HG03064 (cell line): Measurements from ENCODE around the gene TP73.

ENCODE experiments used
- ATAC-seq: cut with Tn5 transposase; IDR thresholded peaks from one replicate; pipeline ENCODE4 v1.9.1; 2021; ENCODE audit warnings: low read depth; ENCODE audit not compliant: unreplicated experiment

TP73 gene

GRCh38 chr1:3683992-3684391 lies 31.7 kb downstream of the TP73 start:
- no peak for ATAC-seq

- ATAC-seq: no peak
Observed at GRCh38 chr1:3685222-3685621, 32.9 kb downstream of the TP73 start.

GRCh38 chr1:3685906-3686305 lies 33.6 kb downstream of the TP73 start:
- ATAC-seq: no peak

GRCh38 chr1:3687504-3687903 lies 35.2 kb downstream of the TP73 start:
- no peak for ATAC-seq

GRCh38 chr1:3688356-3689137 lies 36.2 kb downstream of the TP73 start:
- no peak for ATAC-seq

DNA sequence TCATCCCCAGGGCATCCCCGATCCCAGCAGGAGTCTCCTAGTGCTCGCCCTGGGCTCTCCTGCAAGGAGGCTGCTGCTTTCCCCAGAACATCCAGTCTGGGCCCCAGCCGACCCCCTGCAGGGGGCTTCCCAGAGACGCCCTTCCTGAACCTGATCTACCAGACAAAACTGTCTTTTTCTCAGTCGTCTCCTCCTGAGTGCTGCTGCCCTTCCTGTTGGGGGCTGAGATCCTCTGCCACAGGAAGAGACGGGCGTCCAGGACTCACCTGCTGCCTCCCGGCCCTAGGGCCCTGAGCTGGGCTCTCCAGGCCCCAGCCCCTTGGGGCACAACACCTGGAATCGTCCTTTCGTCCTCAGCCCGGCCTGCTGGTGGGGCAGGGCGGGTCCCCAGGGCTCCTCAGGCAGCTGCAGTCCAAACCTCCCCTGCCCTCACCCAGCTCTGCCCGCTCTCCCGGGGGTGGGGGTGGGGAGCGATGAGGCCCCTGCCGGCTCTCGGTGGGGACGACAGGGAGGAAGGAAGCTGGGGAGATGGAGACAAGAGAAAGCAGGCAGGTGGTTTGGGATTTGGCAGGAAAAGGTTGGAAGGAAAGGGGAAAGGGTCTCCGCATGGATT lies 36.9 kb downstream of the TP73 start:
- no peak for ATAC-seq

- ATAC-seq: no peak
Observed at GRCh38 chr1:3690282-3691065, 38.2 kb downstream of the TP73 start.

- ATAC-seq: no peak
Observed at GRCh38 chr1:3691421-3692204, 39.3 kb downstream of the TP73 start.

DNA sequence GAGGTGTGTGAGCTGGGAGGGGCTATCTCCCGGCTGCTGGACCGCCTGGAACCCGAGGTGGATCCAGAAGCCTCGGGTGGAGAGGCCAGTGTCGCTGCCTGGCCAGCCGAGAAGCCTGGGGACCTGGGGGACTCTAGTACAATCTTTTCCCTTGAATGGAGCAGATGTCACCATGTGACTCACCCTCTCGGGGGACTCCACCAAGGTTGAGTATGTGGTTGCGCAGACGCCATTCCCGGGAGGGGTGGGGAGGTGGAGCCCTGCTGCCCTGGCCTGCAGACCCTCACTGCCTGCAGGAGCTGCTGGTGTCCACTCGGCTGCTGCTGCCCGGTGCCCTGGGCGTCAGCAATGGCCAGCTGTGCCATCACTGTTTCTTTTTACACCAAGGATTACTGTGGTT lies 40.3 kb downstream of the TP73 start:
- no peak for ATAC-seq

GRCh38 chr1:3693321-3693720 lies 41.0 kb downstream of the TP73 start:
- ATAC-seq: no peak

GRCh38 chr1:3695326-3696217 lies 43.3 kb downstream of the TP73 start:
- ATAC-seq: no peak

- ATAC-seq: no peak
Observed at GRCh38 chr1:3696689-3697088, 44.4 kb downstream of the TP73 start.

GRCh38 chr1:3697104-3697503 lies 44.8 kb downstream of the TP73 start:
- ATAC-seq: no peak

DNA sequence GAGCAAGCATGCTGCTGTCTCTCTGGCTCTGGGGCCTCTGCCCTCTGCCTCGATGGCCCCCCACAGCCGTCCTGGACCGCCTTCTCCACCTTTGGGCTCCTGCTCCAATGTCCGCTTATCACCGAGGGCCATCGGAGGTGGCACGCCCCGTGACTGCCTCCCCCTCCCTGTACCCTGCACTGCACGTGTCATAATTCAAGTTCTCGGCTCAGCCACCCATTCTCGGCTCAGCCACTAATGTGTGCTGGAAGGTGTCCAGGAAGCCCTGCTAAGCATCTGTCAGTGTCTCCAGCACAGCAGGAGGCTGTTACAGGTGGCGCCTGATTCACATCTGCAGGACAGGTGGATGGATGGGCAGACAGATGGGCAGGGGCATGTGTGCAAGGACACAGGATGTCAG lies 45.5 kb downstream of the TP73 start:
- ATAC-seq: no peak

DNA sequence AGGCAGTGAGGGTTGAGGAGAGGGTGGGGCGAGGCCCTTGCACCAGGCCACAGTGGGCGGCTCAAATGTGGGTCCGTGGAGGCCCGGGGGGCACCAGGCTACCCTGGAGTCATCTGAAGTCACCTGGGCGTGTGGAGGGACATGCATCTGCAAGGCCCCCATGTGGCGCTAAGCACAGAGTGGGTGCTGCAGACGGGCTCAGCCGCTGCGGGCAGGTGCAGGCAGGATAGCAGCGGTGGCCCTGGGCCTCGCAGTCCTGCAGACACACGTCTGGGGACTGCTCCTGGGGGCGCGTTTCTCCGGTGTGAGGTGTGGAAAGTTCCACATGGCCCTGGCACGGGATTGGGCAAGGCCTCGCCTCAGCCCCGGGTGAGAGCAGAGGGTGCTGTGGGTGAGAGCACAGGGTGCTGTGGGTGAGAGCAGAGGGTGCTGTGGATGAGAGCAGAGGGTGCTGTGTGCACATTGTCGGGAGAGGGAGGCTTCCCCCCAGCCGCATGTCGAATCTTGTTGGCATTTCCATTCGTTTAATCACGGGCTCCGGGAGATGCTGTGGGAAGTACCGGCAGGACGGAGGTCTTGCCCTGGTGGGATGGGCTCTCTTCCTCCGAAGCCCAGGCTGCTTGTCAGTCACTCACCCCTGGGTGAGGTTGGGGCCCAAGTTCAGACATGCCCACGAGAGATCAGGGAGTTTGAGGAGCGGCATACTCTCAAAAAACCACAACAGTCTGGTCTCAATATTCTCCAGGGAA lies 46.5 kb downstream of the TP73 start:
- ATAC-seq: no peak

DNA sequence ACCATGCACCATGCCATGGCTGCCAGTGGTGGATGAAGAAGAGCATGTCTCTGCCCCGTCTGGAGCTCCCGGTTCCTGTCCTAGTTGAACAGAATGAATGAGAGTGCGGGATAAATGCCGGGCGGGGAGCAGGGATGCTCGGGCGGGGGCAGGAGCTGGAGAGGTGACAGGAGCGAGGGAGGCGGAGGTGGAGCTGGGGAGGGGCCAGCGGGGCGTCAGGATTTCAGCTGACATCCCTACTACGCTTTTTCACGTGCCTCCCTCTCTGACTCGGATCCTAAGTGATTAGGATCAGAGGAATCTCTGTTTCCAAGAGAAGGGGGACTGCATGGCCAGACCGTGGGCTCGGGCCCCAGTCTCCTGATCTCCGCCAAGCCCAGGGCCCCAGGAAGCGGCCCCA lies 47.3 kb downstream of the TP73 start:
- ATAC-seq: no peak

GRCh38 chr1:3700631-3701030 lies 48.3 kb downstream of the TP73 start:
- ATAC-seq: no peak

GRCh38 chr1:3702528-3702927 lies 50.2 kb downstream of the TP73 start:
- ATAC-seq: no peak
